ENCODE results near the gene PTEN.

GRCh38 chr10:87849001-87849400 is 14.4 kb upstream of the PTEN start:
- no peak for TF ChIP-seq POLR2AphosphoS5 (IDR thresholded peaks at IDR 0.05)
- TF ChIP-seq, protein P1, sequence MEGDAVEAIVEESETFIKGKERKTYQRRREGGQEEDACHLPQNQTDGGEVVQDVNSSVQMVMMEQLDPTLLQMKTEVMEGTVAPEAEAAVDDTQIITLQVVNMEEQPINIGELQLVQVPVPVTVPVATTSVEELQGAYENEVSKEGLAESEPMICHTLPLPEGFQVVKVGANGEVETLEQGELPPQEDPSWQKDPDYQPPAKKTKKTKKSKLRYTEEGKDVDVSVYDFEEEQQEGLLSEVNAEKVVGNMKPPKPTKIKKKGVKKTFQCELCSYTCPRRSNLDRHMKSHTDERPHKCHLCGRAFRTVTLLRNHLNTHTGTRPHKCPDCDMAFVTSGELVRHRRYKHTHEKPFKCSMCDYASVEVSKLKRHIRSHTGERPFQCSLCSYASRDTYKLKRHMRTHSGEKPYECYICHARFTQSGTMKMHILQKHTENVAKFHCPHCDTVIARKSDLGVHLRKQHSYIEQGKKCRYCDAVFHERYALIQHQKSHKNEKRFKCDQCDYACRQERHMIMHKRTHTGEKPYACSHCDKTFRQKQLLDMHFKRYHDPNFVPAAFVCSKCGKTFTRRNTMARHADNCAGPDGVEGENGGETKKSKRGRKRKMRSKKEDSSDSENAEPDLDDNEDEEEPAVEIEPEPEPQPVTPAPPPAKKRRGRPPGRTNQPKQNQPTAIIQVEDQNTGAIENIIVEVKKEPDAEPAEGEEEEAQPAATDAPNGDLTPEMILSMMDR (IDR thresholded peaks at IDR 0.05), result no peak
- TF ChIP-seq EP300 (IDR thresholded peaks at IDR 0.05), result no peak
- TF ChIP-seq POLR2A (IDR thresholded peaks at IDR 0.05), result no peak

Data from sigmoid colon (tissue), 4 donors.